HG03060 (cell line): ENCODE measurements around the gene ADD3.

Source experiments
- ATAC-seq: cut with Tn5 transposase; IDR thresholded peaks from one replicate; pipeline ENCODE4 v1.9.1; 2021; ENCODE audit warnings: low read depth, moderate number of reproducible peaks; ENCODE audit not compliant: unreplicated experiment

The ADD3 gene

GRCh38 chr10:110170142-110170971 lies 162.6 kb downstream of the ADD3 start:
- ATAC-seq, result no peak

DNA sequence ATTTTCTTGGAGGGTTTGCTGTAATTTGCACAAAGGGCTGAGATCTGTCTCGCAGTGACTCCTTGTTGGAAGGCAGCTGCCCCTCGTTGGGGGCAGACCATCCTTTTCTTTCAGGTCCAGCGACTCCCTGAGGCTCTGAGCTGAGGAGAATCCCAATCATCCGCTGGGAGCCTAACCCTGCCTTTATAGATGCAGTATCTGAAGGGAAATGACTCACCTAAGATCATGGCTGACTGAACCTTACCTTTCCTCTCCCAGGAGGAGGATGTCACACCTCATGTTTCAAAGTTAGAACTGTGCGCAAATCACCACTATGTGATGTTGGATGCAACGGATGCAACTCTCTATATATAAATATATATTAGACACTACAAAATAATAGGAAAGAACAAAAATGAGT lies 163.2 kb downstream of the ADD3 start:
- ATAC-seq, result no peak

GRCh38 chr10:110172155-110172554 lies 164.4 kb downstream of the ADD3 start:
- ATAC-seq, result no peak

GRCh38 chr10:110174201-110174600 lies 166.4 kb downstream of the ADD3 start:
- ATAC-seq, result no peak

GRCh38 chr10:110174816-110175215 lies 167.0 kb downstream of the ADD3 start:
- ATAC-seq, result no peak

DNA sequence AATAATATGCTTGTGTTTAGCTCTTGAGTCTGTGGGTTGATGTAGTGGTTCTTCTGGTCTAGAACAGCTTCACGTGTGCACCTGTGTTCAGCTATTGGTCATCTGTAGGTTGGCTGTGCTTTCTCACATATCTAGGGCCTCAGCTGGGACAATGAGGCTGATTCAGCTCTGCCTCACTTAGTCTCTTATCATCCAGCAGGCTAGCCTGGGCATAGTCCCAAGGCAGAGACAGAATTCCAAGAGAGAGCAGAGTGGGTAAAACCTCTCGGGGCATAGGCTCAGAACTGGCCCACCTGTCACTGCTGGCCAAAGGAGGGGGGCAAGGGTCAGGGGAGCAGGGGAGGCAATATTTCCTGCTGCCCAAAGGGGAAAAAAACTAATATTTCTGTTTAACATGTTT lies 167.6 kb downstream of the ADD3 start:
- no peak for ATAC-seq

- no peak for ATAC-seq
Measured at GRCh38 chr10:110176141-110177030, 168.6 kb downstream of the ADD3 start.

DNA sequence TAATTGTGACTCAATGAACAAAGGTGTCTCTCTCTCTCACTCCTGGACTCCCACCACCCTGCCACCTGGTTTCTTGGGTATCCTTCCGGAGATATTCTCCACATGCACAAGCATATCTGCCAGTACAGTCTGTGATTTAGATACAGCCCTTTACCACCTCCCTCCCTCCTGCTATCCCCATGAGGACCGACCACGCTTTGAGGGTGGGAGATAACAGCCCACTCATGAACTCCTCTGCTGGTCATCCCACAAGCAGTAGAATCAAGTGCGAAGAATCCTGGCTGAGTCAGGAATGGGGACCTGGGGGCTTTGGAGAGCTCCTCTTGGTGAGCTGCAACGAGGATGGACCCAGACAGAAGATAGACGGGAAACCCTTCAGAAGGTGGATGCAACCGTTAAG lies 171.4 kb downstream of the ADD3 start:
- ATAC-seq, result no peak

- ATAC-seq, result no peak
Measured at GRCh38 chr10:110181451-110181850, 173.7 kb downstream of the ADD3 start.

DNA sequence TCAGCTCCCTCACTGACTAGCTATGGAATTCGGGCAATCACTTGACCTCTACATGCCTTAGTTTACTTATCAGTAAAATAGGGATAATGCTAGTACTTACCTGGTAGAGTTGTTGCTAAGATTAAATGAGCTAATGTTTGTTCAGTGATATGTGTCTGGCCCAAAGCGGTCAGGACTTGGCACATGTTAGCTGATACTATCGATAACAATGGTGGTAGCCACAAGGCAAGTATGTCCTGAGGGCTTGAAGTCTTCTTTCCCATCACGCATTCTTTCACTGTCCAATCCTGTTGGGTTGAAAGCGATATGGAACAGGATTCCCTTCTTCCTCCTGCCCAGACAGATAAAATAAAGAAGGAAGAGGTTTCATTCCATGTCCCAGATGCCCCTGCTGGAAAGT lies 174.1 kb downstream of the ADD3 start:
- no peak for ATAC-seq

DNA sequence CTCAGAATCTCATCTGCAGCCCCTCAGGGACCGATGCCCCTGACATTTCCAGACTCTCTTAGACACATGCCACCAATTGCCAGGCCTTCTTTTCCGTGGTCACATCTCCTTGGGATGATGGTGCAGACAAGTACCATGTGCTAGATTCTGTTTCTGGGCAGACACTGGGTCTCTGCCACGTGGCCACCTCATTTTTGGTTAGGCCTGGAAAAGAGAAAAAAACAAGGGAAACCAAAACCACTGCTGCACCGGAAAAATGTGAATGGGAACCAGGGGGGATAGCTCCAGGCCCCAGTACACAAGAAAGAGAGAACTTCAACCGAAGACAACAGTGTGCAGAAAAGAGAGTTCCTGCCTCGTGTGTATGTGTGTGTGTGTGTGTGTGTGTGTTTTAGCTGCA lies 176.6 kb downstream of the ADD3 start:
- no peak for ATAC-seq
